Endothelial cell of umbilical vein (primary cell): ENCODE data around the gene SDCCAG8.

Experiments
- CTCF ChIP-seq, 2 donors: IDR thresholded peaks; 1 replicate in 1 of 2; 2 replicates in 1 of 2; pipeline ENCODE4 v1.5.1; 2011; ENCODE audit warnings: low read length in 2 of 2, mild to moderate bottlenecking in 2 of 2, moderate library complexity in 2 of 2, control low read depth in 1 of 2, inconsistent platforms in 1 of 2, low read depth in 1 of 2; ENCODE audit not compliant: insufficient read depth in 1 of 2; ENCODE audit errors: extremely low read depth in 1 of 2
- FOS ChIP-seq: IDR thresholded peaks from 2 replicates; pipeline ENCODE4 v1.6.1; 2011; ENCODE audit warnings: mild to moderate bottlenecking, low read length, moderate library complexity, borderline replicate concordance; ENCODE audit not compliant: insufficient read depth
- JUN ChIP-seq: IDR thresholded peaks from 2 replicates; pipeline ENCODE4 v1.6.1; 2011; ENCODE audit warnings: borderline replicate concordance, low read depth; ENCODE audit not compliant: insufficient read length, insufficient read depth
- MAX ChIP-seq: IDR thresholded peaks from 2 replicates; pipeline ENCODE4 v1.6.1; 2011; ENCODE audit not compliant: insufficient read depth, insufficient read length
- MYC ChIP-seq: IDR thresholded peaks from one replicate; pipeline ENCODE4 v1.6.1; 2011; ENCODE audit warnings: mild to moderate bottlenecking, low read depth, low read length
- POLR2A ChIP-seq: IDR thresholded peaks from 2 replicates; pipeline ENCODE4 v1.6.1; 2012; ENCODE audit warnings: low read depth, mild to moderate bottlenecking, control low read depth, low read length
- POLR2AphosphoS5 ChIP-seq: IDR thresholded peaks from 2 replicates; pipeline ENCODE4 v1.6.1; 2012; ENCODE audit warnings: low read depth, mild to moderate bottlenecking, control low read depth, low read length, moderate library complexity; ENCODE audit not compliant: insufficient read depth

- TF ChIP-seq POLR2AphosphoS5 (no peak), CTCF (IDR thresholded peaks at IDR 0.05; ENCODE audit: extremely low read depth in 1 of 2, insufficient read depth in 1 of 2, low read depth in 1 of 2, low read length in 2 of 2) (no peak), POLR2A (no peak), FOS (peak; percentile 91), MYC (no peak), JUN (peak; percentile 80), MAX (no peak)
These were observed 151.6 kb downstream of the SDCCAG8 start for GRCh38 chr1:243407284-243408018.
